ENCODE measurements around the gene COLEC12. TPM values are rescaled to one million over a fixed set of nuclear protein-coding genes. Genes with fewer than 3 reads are reported as not detected.

Gene COLEC12
- total and polyA plus RNA-seq, 2 donors (not counting 3 experiments of a cell fraction or from before 2014, with no cell fraction given) = 8.0 to 17.1 TPM

- Histone ChIP-seq H3K27ac (ENCODE audit: insufficient read depth, low read depth, low read length) (no peak overlapping the region), H3K4me2 (ENCODE audit: insufficient read depth, low read length) (no peak overlapping the region), H4K20me1 (replicated peaks; ENCODE audit: control insufficient read depth, extremely low read depth, insufficient read depth, low read length) (no peaks in the 10 kb centered on the region), H3K79me2 (ENCODE audit: control insufficient read depth, insufficient read depth, low read length) (no peaks in the 10 kb centered on the region), H3K27me3 (ENCODE audit: control insufficient read depth in 2 of 2, insufficient read depth in 2 of 2, low read length in 2 of 2) (no peaks in the 10 kb centered on the region), H3K9ac (replicated peaks; ENCODE audit: extremely low read depth, insufficient read depth, low read length) (no peak overlapping the region), H3K36me3 (ENCODE audit: control insufficient read depth in 2 of 2, extremely low read depth in 1 of 2, insufficient read depth in 2 of 2, low read length in 2 of 2) (no peaks in the 10 kb centered on the region), H3K4me3 (replicated peaks in 1 of 3; ENCODE audit: insufficient read depth in 1 of 3, low read depth in 1 of 3, low read length in 3 of 3) (no peak overlapping the region), H2AFZ (ENCODE audit: low read depth, low read length) (no peak overlapping the region), H3K9me1 (replicated peaks; ENCODE audit: control insufficient read depth, extremely low read depth, insufficient read depth, low read length) (no peaks in the 10 kb centered on the region), H3K9me3 (replicated peaks; ENCODE audit: control insufficient read depth, insufficient read depth, low read length) (no peaks in the 10 kb centered on the region), H3K4me1 (ENCODE audit: control insufficient read depth, extremely low read depth, insufficient read depth, low read length) (peaks cover 47% of the 10 kb centered on the region)
- ChIA-PET CTCF (no interaction called here), POLR2A (no interaction called here)
- DNase-seq (ENCODE audit: low read depth, low spot score) (no peak), FAIRE-seq (no peak)
- intact Hi-C loops (cut with micrococcal nuclease) (no loop called here), dilution Hi-C loops (cut with MboI; ENCODE audit: extremely low pct_ligation_motif_present, low sequenced_read_pairs) (no loop called here)
- TF ChIP-seq MYC (IDR thresholded peaks at IDR 0.05; ENCODE audit: low read depth, low read length) = no peak
- no peak for TF ChIP-seq JUN (IDR thresholded peaks at IDR 0.05; ENCODE audit: borderline replicate concordance, insufficient read depth, insufficient read length, low read depth)
- no peak for TF ChIP-seq MAX (IDR thresholded peaks at IDR 0.05; ENCODE audit: insufficient read depth, insufficient read length)
- TF ChIP-seq POLR2A (IDR thresholded peaks at IDR 0.05; ENCODE audit: low read depth, low read length) = no peak
- no peak for TF ChIP-seq GATA2 (IDR thresholded peaks at IDR 0.05; ENCODE audit: insufficient read depth, insufficient read length, low read depth, low read length)
- TF ChIP-seq CTCF (IDR thresholded peaks at IDR 0.05; ENCODE audit: extremely low read depth in 1 of 2, insufficient read depth in 1 of 2, low read depth in 1 of 2, low read length in 2 of 2) = no peak
- no peak for TF ChIP-seq POLR2AphosphoS5 (IDR thresholded peaks at IDR 0.05; ENCODE audit: insufficient read depth, low read depth, low read length)
- no peak for TF ChIP-seq EZH2 (IDR thresholded peaks at IDR 0.05; ENCODE audit: borderline replicate concordance, low read depth, low read length, severe bottlenecking)
- TF ChIP-seq FOS (IDR thresholded peaks at IDR 0.05; ENCODE audit: borderline replicate concordance, insufficient read depth, low read length) = no peak
- BruUV-seq (replicated peaks) = no TSS peak
Observed at GRCh38 chr18:523561-523960, 23.1 kb upstream of the COLEC12 start.
